ENCODE measurements around the gene CLIP2.

Gene CLIP2

DNA sequence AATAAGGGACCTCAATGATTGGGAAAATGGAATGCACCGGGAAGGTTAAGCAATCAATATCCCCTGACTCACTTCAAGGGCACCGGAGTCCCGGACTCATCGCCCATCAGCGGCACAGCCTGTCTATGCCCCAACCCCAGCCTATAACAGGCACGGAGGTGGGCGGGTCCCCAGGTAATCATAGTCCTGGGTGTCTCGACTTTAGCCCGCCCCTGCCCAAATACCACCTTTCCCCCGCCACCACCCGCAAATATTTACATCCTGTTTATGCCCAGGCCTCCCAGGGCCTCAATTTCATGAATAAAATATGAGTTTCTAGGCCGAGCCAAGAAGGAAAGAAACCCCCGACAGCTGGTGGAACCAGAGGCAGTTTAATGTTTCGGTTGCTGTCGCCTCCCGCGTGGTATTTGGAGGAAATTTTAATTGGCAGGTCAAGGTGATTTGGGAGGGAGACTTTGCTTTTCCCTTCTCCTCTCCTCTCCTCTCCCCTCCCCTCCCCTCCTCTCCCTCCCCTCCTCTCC, 19.4 kb upstream of the CLIP2 start:
- peak in 40 of 58 donors; percentile 8 to 59 (median 38) for DNase-seq

DNA sequence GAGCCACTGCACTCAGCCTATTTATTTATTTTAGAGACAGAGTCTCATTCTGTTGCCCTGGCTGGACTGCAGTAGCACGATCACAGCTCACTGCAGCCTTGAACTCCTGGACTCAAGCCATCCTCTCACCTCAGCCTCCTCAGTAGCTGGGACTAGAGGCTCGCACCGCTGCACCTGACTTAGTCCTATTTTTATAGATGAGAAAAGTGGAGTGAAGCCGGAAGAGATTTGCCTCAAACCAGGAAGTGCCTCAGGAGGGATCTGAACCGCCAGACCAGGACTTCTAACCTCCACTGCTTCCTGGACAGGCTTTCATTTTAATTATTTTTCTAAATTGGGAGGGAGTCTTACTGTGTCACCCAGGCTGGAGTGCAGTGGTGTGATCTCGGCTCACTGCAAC, 17.5 kb upstream of the CLIP2 start:
- DNase-seq = no peak

GRCh38 chr7:74272305-74273038, 16.7 kb upstream of the CLIP2 start:
- DNase-seq = peak in 36 of 58 donors; percentile 5 to 57 (median 32)

DNA sequence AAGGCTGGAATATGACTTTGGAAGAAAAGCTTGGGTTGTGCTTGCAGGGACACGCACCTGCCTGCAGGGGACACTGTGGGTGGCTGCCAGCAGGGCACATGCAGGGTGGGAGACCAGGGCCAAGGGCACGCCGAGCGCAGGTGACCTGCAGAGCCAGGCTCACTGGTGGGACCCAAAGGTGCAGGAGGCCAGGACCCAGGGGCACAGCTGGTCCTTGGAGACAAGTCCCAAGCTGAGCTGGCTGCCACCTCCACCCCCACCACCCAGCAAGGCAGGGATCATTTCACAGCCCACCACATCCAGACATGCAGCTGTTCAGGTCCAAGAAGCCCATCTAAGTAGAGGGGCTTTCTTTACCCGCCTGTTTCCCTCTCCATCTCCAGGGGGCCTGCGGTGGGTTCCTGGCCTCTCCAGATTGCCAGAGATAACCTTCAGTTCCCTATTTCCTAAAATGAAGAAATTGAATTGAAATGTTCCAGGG, 13.8 kb upstream of the CLIP2 start:
- peak in 1 of 58 donors; percentile 10 for DNase-seq

DNA sequence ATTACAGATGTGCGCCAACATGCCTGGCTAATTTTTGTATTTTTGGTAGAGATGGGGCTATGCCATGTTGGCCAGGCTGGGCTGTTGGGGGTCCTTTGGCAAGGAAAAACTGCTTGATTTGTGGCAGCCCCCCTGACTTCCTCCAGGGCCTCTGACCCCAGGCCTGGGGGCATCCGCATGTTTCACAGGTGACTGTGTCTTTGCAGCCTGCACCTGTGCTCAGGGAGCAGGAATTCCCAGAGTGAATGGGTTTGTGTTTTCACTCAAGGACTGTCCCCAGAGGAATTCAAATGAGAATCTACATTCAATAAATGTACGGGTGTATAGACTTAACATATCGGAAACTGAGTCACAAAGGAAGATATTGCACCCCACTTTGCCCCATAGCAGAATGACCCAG, 11.6 kb upstream of the CLIP2 start:
- DNase-seq = no peak

- no peak for DNase-seq
Measured at GRCh38 chr7:74280985-74281384, 8.2 kb upstream of the CLIP2 start.

GRCh38 chr7:74282748-74283459, 6.3 kb upstream of the CLIP2 start:
- peak in 7 of 58 donors; percentile 8 to 43 (median 16) for DNase-seq

DNA sequence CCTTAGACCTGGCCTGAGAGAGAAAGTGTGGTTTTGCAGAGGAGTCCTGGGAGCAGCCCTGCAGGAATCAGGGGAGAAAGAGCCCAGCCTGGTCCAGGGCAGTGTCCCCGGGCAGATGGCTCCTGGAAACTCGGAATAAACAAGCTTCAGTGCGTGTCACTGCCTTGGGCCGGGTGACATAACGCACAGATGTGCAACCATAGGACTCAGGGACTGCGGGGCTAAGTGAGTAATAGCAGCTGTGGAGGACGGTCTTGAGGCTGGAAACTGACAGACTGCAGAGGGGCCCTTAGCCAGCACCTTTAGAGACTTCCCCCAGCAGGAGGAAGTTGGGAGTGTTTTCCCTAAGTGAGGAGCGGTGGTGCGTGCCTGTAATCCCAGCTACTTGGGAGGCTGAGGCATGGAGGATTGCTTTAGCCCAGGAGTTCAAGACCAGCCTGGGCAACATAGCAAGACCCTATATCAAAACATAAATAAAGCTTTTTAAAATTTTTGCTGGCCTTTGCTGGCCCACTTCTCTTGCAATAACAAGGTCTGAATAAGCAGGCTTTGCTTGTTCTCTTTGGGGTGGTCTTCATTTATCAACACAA, 5.3 kb upstream of the CLIP2 start:
- DNase-seq = peak in 21 of 58 donors; percentile 18 to 61 (median 31)

DNA sequence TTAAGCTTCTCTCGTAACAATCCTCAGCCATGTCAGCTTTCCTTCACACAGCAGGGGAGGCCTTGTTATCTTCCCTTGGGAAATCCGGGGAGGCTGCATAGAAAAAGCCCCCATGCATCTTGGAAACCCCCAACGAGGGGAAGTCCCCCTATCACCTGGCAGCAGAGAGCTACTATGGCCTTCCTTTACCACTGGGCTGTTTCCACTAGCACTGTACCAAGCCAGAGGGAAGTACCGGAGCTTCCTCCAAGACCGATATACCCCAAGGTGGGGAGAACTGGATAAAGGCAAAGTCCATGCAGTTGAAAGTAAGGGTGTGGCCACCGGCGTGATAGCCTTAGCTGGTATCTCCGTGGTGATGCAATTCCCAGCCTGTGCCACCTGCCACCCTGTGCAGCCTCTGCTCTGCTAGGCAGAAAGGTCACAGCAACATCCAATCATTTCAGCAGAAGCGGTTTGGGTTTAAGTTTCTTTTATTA, 4.4 kb upstream of the CLIP2 start:
- DNase-seq = no peak

GRCh38 chr7:74286131-74286530, 3.1 kb upstream of the CLIP2 start:
- no peak for DNase-seq

DNA sequence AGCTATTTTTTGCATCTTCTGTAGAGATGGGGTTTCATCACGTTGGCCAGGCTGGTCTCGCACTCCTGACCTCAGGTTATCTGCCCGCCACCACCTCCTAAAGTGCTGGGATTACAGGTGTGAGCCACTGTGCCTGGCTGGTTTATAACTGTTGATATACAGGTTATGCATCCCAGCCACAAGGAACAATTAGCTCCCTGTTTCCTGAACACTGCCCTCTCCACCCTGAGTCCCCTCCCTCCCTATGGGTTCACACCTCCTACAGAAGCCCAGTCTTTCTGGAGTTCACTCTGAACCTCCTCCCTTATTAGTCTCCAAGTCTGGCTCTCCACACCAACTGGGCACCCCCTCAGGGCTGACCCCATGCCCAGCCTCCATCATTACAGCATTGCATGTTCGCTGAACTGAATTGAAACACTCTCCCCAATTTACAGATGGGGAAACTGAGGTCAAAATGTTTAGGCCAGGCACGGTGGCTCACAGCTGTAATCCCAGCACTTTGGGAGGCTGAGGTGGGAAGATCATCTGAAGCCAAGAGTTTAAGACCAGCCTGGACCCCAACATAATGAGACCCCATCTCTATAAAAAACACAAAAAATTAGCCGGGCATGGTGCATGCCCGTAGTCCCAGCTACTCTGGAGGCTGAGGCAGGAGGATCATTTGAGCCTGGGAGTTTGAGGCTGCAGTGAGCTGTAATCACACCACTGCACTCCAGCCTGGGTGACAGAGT, 1.7 kb upstream of the CLIP2 start:
- no peak for DNase-seq

- peak in 11 of 58 donors; percentile 8 to 48 (median 16) for DNase-seq
Measured at GRCh38 chr7:74288034-74288881, 949 bp upstream of the CLIP2 start.

GRCh38 chr7:74289659-74290552, 699 bp downstream of the CLIP2 start:
- DNase-seq = peak in 50 of 58 donors; percentile 15 to 75 (median 46)

DNA sequence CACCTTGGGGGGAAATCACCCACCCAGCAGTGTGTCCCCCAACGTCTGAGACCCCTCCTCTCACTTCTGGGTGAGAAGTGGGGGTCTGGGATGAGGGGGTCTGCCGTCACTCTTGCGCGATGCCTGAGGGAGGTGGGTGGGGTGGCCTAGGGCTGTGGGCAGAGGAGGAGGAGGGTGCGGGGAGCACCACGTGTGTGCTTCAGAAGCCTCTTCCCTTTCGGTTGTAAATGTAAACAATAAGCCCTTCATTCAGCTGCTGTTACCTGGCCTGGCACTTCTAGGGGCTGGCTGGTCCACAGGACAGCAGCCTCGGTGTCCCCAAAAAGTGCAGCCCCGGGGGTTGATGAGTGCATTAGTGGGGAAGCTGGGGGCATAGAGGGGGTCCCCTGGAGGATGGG, 1.3 kb downstream of the CLIP2 start:
- peak in 15 of 58 donors; percentile 11 to 63 (median 38) for DNase-seq

GRCh38 chr7:74290981-74291441, 1.8 kb downstream of the CLIP2 start:
- DNase-seq = no peak

- DNase-seq = no peak
Measured at GRCh38 chr7:74291535-74291934, 2.3 kb downstream of the CLIP2 start.

- DNase-seq = peak in 2 of 58 donors; percentile 12 to 27
Measured at GRCh38 chr7:74292757-74293576, 3.8 kb downstream of the CLIP2 start.

- DNase-seq = peak in 1 of 58 donors; percentile 10
Measured at GRCh38 chr7:74293577-74293908, 4.3 kb downstream of the CLIP2 start.

Data from anterior cingulate cortex (tissue), 58 donors.